Ascending aorta (tissue), 2 donors: Measurements from ENCODE around the gene NEDD1. TPM values are rescaled to one million over a fixed set of nuclear protein-coding genes. Genes with fewer than 3 reads are reported as not detected.

Experiments used
- DNase-seq, 2 donors: peaks; one replicate each; pipeline ENCODE4 v3.0.0-alpha.2; 2019; ENCODE audit warnings: low spot score in 2 of 2
- H3K27ac ChIP-seq, 2 donors: fragments of 200-600 bp; sonication (generic); one replicate each; pipeline ENCODE4 v1.5.1; 2016 to 2017; ENCODE audit warnings: mild to moderate bottlenecking in 1 of 2
- H3K27me3 ChIP-seq: fragments of 200-600 bp; sonication (generic); one replicate; pipeline ENCODE4 v1.5.1; 2017
- H3K36me3 ChIP-seq, 2 donors: fragments of 200-600 bp; sonication (generic); one replicate each; pipeline ENCODE4 v1.5.1; 2016
- H3K4me1 ChIP-seq, 2 donors: fragments of 200-600 bp; sonication (generic); one replicate each; pipeline ENCODE4 v1.5.1; 2016 to 2017; ENCODE audit warnings: mild to moderate bottlenecking in 1 of 2
- H3K4me3 ChIP-seq, 2 donors: fragments of 200-600 bp; sonication (generic); one replicate each; pipeline ENCODE4 v1.5.1; 2016 to 2017; ENCODE audit warnings: mild to moderate bottlenecking in 1 of 2
- H3K9me3 ChIP-seq, 2 donors: fragments of 200-600 bp; sonication (generic); one replicate each; pipeline ENCODE4 v1.5.1; 2016
- CTCF ChIP-seq, 3 experiments: fragments of 200-600 bp in 2 of 3; fragments of 450-650 bp in 1 of 3; sonication (generic) in 2 of 3; IDR thresholded peaks; one replicate each; pipeline ENCODE4 v1.5.1; 2016 to 2019; ENCODE audit warnings: antibody characterized with exemption in 3 of 3, mild to moderate bottlenecking in 1 of 3, moderate library complexity in 1 of 3
- intact Hi-C: fragments of 100-400 bp; cut with DNase I; formaldehyde crosslinking; loops from one replicate; pipeline ENCODE4 v1.15.1; 2023
- total RNA-seq: library from RNA; depleted of rRNA; stranded (reverse); fragments of >200 nt; gene quantifications from one replicate; pipeline ENCODE4 v1.1.0, GENCODE V29; 2016

Gene NEDD1
- total RNA-seq, 1 donor from 2014 or later = 31.1 TPM

- Histone ChIP-seq H3K36me3 (no peaks in the 10 kb centered on the region), H3K4me3 (no peak overlapping the region), H3K4me1 (peaks cover 0 to 3% of the 10 kb centered on the region in 2 donors), H3K27me3 (no peaks in the 10 kb centered on the region), H3K27ac (no peak overlapping the region), H3K9me3 (no peaks in the 10 kb centered on the region)
- intact Hi-C loops = no loop called here
- TF ChIP-seq CTCF (IDR thresholded peaks at IDR 0.05) = no peak
- DNase-seq = no peak
These were observed 5.2 kb downstream of the NEDD1 start for GRCh38 chr12:96912261-96912660.

GRCh38 chr12:96912943-96913342, 5.9 kb downstream of the NEDD1 start:
- Histone ChIP-seq H3K9me3 (no peaks in the 10 kb centered on the region), H3K4me3 (no peak overlapping the region), H3K27ac (no peak overlapping the region), H3K36me3 (no peaks in the 10 kb centered on the region), H3K27me3 (no peaks in the 10 kb centered on the region), H3K4me1 (peaks cover 0 to 3% of the 10 kb centered on the region in 2 donors)
- intact Hi-C loops = no loop called here
- no peak for TF ChIP-seq CTCF (IDR thresholded peaks at IDR 0.05)
- DNase-seq = no peak

- Histone ChIP-seq H3K4me1 (no peaks in the 10 kb centered on the region), H3K4me3 (no peak overlapping the region), H3K9me3 (no peaks in the 10 kb centered on the region), H3K27ac (no peak overlapping the region), H3K36me3 (peaks cover 0 to 3% of the 10 kb centered on the region in 2 donors), H3K27me3 (no peaks in the 10 kb centered on the region)
- DNase-seq = no peak
- TF ChIP-seq CTCF (IDR thresholded peaks at IDR 0.05) = no peak
- intact Hi-C loops = no loop called here
These were observed 12.6 kb downstream of the NEDD1 start for GRCh38 chr12:96919510-96920210.

GRCh38 chr12:96948782-96949181, 41.7 kb downstream of the NEDD1 start:
- DNase-seq = no peak
- intact Hi-C loops = no loop called here
- no peaks in the 10 kb centered on the region for H3K4me1 ChIP-seq
- H3K27ac ChIP-seq = no peak overlapping the region
- H3K27me3 ChIP-seq = no peaks in the 10 kb centered on the region
- no peak for TF ChIP-seq CTCF (IDR thresholded peaks at IDR 0.05)
- no peak overlapping the region for H3K4me3 ChIP-seq
- H3K36me3 ChIP-seq = peaks cover 8 to 54% of the 10 kb centered on the region in 2 donors
- H3K9me3 ChIP-seq = no peaks in the 10 kb centered on the region

- Histone ChIP-seq H3K36me3 (no peaks in the 10 kb centered on the region), H3K4me1 (no peaks in the 10 kb centered on the region), H3K9me3 (no peaks in the 10 kb centered on the region), H3K27me3 (no peaks in the 10 kb centered on the region), H3K4me3 (no peak overlapping the region), H3K27ac (no peak overlapping the region)
- intact Hi-C loops = no loop called here
- no peak for DNase-seq
- TF ChIP-seq CTCF (IDR thresholded peaks at IDR 0.05) = no peak
These were observed 72.5 kb downstream of the NEDD1 start for GRCh38 chr12:96979532-96979931.
